Right cardiac atrium (tissue), 5 donors: ENCODE results near the gene SPDEF. TPM values are rescaled to one million over a fixed set of nuclear protein-coding genes. Genes with fewer than 3 reads are reported as not detected.
A peak's percentile ranks its signal among the peaks of the same experiment; 100 is the strongest.

ENCODE experiments used
- ATAC-seq, 2 donors: fragments of 200-7000 bp; cut with Tn5 transposase; one replicate each; pipeline versions ENCODE4 v1.8.0 to v1.9.1; 2020; ENCODE audit warnings: moderate library complexity in 2 of 2, mild to moderate bottlenecking in 1 of 2
- DNase-seq, 3 donors: peaks; one replicate each; pipeline ENCODE4 v3.0.0-alpha.2; 2020
- H3K27ac ChIP-seq: one replicate; pipeline ENCODE4 v1.5.1; 2013; ENCODE audit warnings: mild to moderate bottlenecking, low read length, control low read depth, moderate library complexity
- H3K27me3 ChIP-seq: one replicate; pipeline ENCODE4 v1.6.1; 2013; ENCODE audit not compliant: control insufficient read depth, insufficient read depth
- H3K4me1 ChIP-seq: one replicate; pipeline ENCODE4 v1.6.1; 2013; ENCODE audit warnings: low read length; ENCODE audit not compliant: control insufficient read depth, insufficient read depth
- H3K4me3 ChIP-seq: one replicate; pipeline ENCODE4 v1.5.1; 2013; ENCODE audit warnings: low read length, control low read depth
- H3K9me3 ChIP-seq: one replicate; pipeline ENCODE4 v1.6.1; 2013; ENCODE audit warnings: low read length; ENCODE audit not compliant: control insufficient read depth
- WGBS: extraction: QIAGEN DNeasy Blood & Tissue Kit; methylation state at CpG from one replicate; pipeline ENCODE4 v1.1.7; 2013; 5-methylcytosine and 5-hydroxymethylcytosine counted together
- intact Hi-C, 4 donors: fragments of 100-400 bp; cut with DNase I; formaldehyde crosslinking; loops; one replicate each; pipeline versions ENCODE4 v1.11.0 to v1.14.0; 2022 to 2023
- polyA plus RNA-seq: library from polyadenylated mRNA; stranded (reverse); fragments of 200-250 nt; gene quantifications from one replicate; pipeline ENCODE4 v1.2.3, GENCODE V29; 2013
- total RNA-seq, 4 donors: library from RNA; stranded (reverse); fragmentation: NEBNext Ultra II Directional; extraction: Animal tissue kit (Norgen Biotek cat#: 25700); gene quantifications; one replicate each; pipeline ENCODE4 v1.2.1, GENCODE V29; 2021
- donor health status: healthy with polysubstance abuse.
- donor health status: DM: no; HTN: yes; CAD: no.
- donor health status: DM: no; HTN: no; CAD: no.
- donor health status: DM: no; HTN: yes; CAD: no; lungs with severe emphysema.
- donor health status: DM: yes; HTN: yes; CAD: no.

The SPDEF gene
- total and polyA plus RNA-seq, 5 donors = 0.11 to 0.17 (median 0.14) TPM; not detected in 2

GRCh38 chr6:34553750-34554149, 2.4 kb downstream of the SPDEF start:
- Histone ChIP-seq H3K4me3 (no peak overlapping the region), H3K9me3 (no peaks in the 10 kb centered on the region), H3K27ac (no peak overlapping the region), H3K27me3 (no peaks in the 10 kb centered on the region), H3K4me1 (no peaks in the 10 kb centered on the region)
- ATAC-seq (no peak), DNase-seq (no peak)
- intact Hi-C loops = no loop called here
- 71% methylated on average over 10 of the region's 10 CpGs for WGBS

- Histone ChIP-seq H3K4me3 (no peak overlapping the region), H3K27ac (no peak overlapping the region), H3K9me3 (no peaks in the 10 kb centered on the region), H3K4me1 (no peaks in the 10 kb centered on the region), H3K27me3 (no peaks in the 10 kb centered on the region)
- ATAC-seq = no peak
- 75% methylated on average over 4 of the region's 4 CpGs for WGBS
- DNase-seq = no peak
- intact Hi-C loops = no loop called here
Observed at GRCh38 chr6:34553146-34553545, 3.0 kb downstream of the SPDEF start.

- no peaks in the 10 kb centered on the region for H3K4me1 ChIP-seq
- 83% methylated on average over 5 of the region's 5 CpGs for WGBS
- no peak overlapping the region for H3K27ac ChIP-seq
- no peak for DNase-seq
- no peaks in the 10 kb centered on the region for H3K27me3 ChIP-seq
- no peak for ATAC-seq
- no peaks in the 10 kb centered on the region for H3K9me3 ChIP-seq
- intact Hi-C loops = no loop called here
- H3K4me3 ChIP-seq = no peak overlapping the region
Observed at GRCh38 chr6:34552620-34553019, 3.5 kb downstream of the SPDEF start.

- WGBS = 91% methylated on average over 8 of the region's 8 CpGs
- no peaks in the 10 kb centered on the region for H3K4me1 ChIP-seq
- no peak overlapping the region for H3K4me3 ChIP-seq
- no peak overlapping the region for H3K27ac ChIP-seq
- DNase-seq = no peak
- no peak for ATAC-seq
- intact Hi-C loops = no loop called here
- H3K27me3 ChIP-seq = no peaks in the 10 kb centered on the region
- H3K9me3 ChIP-seq = no peaks in the 10 kb centered on the region
Observed at GRCh38 chr6:34551720-34552119, 4.4 kb downstream of the SPDEF start.

GRCh38 chr6:34549804-34550202, 6.3 kb downstream of the SPDEF start:
- H3K4me3 ChIP-seq = no peak overlapping the region
- H3K4me1 ChIP-seq = peaks cover 4% of the 10 kb centered on the region
- no peaks in the 10 kb centered on the region for H3K27me3 ChIP-seq
- H3K9me3 ChIP-seq = no peaks in the 10 kb centered on the region
- ATAC-seq = no peak
- WGBS = 67% methylated on average over 2 of the region's 2 CpGs
- no peak overlapping the region for H3K27ac ChIP-seq
- intact Hi-C loops = no loop called here
- DNase-seq = no peak

GRCh38 chr6:34549026-34549803, 6.9 kb downstream of the SPDEF start:
- Histone ChIP-seq H3K4me1 (peaks cover 4% of the 10 kb centered on the region), H3K27me3 (no peaks in the 10 kb centered on the region), H3K27ac (no peak overlapping the region), H3K9me3 (no peaks in the 10 kb centered on the region), H3K4me3 (no peak overlapping the region)
- DNase-seq = no peak
- WGBS = 86% methylated on average over 16 of the region's 16 CpGs
- no peak for ATAC-seq
- intact Hi-C loops = no loop called here

GRCh38 chr6:34547701-34548644, 8.2 kb downstream of the SPDEF start:
- no peak for ATAC-seq
- 85% methylated on average over 11 of the region's 11 CpGs for WGBS
- no peak overlapping the region for H3K4me3 ChIP-seq
- H3K27me3 ChIP-seq = no peaks in the 10 kb centered on the region
- no peak overlapping the region for H3K27ac ChIP-seq
- peaks cover 4% of the 10 kb centered on the region for H3K4me1 ChIP-seq
- DNase-seq = no peak
- H3K9me3 ChIP-seq = no peaks in the 10 kb centered on the region
- intact Hi-C loops = no loop called here

- peak; percentile 22 to 47 for ATAC-seq
- WGBS = 28% methylated on average over 11 of the region's 11 CpGs
- peaks cover 4% of the 10 kb centered on the region for H3K4me1 ChIP-seq
Observed at GRCh38 chr6:34546551-34547321, 9.4 kb downstream of the SPDEF start.

GRCh38 chr6:34544776-34545471, 11.2 kb downstream of the SPDEF start:
- H3K4me1 ChIP-seq = peaks cover 4% of the 10 kb centered on the region
- WGBS = 80% methylated on average over 13 of the region's 13 CpGs
- ATAC-seq = no peak
- intact Hi-C loops = no loop called here
- no peak overlapping the region for H3K27ac ChIP-seq
- no peak for DNase-seq
- no peaks in the 10 kb centered on the region for H3K27me3 ChIP-seq
- no peaks in the 10 kb centered on the region for H3K9me3 ChIP-seq
- H3K4me3 ChIP-seq = no peak overlapping the region

More at GRCh38 chr6:34546551-34547321, 9.4 kb downstream of the SPDEF start:
- intact Hi-C loops = no loop called here
- DNase-seq = peak; percentile 56 to 85 (median 82)
- Histone ChIP-seq H3K4me3 (no peak overlapping the region), H3K27ac (no peak overlapping the region), H3K27me3 (no peaks in the 10 kb centered on the region), H3K9me3 (no peaks in the 10 kb centered on the region)

GRCh38 chr6:34544052-34544604, 12.0 kb downstream of the SPDEF start:
- DNase-seq (no peak), ATAC-seq (no peak)
- no peaks in the 10 kb centered on the region for H3K9me3 ChIP-seq
- H3K27me3 ChIP-seq = no peaks in the 10 kb centered on the region
- no peak overlapping the region for H3K4me3 ChIP-seq
- 97% methylated on average over 27 of the region's 27 CpGs for WGBS
- peaks cover 4% of the 10 kb centered on the region for H3K4me1 ChIP-seq
- no peak overlapping the region for H3K27ac ChIP-seq
- intact Hi-C loops = no loop called here
